DOHH2 (cell line): Measurements from ENCODE around the gene EPS8L3.

Experiments used
- EZH2phosphoT487 ChIP-seq: fragments of 200-600 bp; sonication (generic); IDR thresholded peaks from 2 replicates; pipeline ENCODE4 v1.6.1; 2017; ENCODE audit warnings: borderline replicate concordance, mild to moderate bottlenecking, antibody characterized with exemption, low read length, moderate library complexity, mixed read lengths
- TF ChIP-seq, protein P1 (sequence below): fragments of 200-600 bp; sonication (generic); IDR thresholded peaks from one replicate; pipeline ENCODE4 v1.5.1; 2014; ENCODE audit warnings: antibody characterized with exemption, mild to moderate bottlenecking, low read depth, low read length; ENCODE audit not compliant: poor library complexity, severe bottlenecking

DNA sequence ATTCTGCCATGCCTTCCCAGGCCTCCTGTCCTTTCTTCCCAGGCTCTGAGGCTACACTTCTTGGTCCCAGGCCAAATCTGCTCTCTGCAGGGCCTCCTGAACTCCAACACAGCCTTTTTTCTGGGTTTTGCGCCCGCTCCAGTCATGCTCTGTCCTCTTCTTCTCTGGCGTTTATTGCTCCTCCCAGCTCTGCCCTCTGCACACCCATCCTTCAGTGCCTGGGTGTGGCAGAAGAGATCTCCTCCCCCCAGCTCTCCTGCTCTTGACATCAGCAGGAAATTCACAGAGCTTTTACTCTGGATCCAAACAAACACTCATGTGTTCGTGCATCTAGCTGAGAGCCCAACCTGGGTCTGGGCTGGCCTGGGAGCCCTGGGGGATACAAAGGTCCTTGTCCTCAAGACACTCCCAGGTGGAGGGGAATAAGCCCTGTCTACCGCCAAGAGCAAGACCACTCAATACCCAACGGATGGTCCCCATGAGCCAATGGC, 22.9 kb upstream of the EPS8L3 start:
- TF ChIP-seq, protein P1, sequence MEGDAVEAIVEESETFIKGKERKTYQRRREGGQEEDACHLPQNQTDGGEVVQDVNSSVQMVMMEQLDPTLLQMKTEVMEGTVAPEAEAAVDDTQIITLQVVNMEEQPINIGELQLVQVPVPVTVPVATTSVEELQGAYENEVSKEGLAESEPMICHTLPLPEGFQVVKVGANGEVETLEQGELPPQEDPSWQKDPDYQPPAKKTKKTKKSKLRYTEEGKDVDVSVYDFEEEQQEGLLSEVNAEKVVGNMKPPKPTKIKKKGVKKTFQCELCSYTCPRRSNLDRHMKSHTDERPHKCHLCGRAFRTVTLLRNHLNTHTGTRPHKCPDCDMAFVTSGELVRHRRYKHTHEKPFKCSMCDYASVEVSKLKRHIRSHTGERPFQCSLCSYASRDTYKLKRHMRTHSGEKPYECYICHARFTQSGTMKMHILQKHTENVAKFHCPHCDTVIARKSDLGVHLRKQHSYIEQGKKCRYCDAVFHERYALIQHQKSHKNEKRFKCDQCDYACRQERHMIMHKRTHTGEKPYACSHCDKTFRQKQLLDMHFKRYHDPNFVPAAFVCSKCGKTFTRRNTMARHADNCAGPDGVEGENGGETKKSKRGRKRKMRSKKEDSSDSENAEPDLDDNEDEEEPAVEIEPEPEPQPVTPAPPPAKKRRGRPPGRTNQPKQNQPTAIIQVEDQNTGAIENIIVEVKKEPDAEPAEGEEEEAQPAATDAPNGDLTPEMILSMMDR: no peak
- TF ChIP-seq EZH2phosphoT487: no peak
